Mesodermal cell (in vitro differentiated cells): Measurements from ENCODE around the gene PRIM1.

Experiments
- H3K27ac ChIP-seq: 2 replicates; pipeline ENCODE4 v1.7.0; 2013; ENCODE audit warnings: mild to moderate bottlenecking, low read depth, low read length, moderate library complexity; ENCODE audit not compliant: severe bottlenecking
- H3K36me3 ChIP-seq: 2 replicates; pipeline ENCODE4 v1.7.1; 2013; ENCODE audit warnings: mild to moderate bottlenecking, low read length, moderate library complexity; ENCODE audit not compliant: control insufficient read depth, insufficient read depth
- H3K4me1 ChIP-seq: one replicate; pipeline ENCODE4 v1.7.1; 2013; ENCODE audit warnings: mild to moderate bottlenecking, low read length; ENCODE audit not compliant: insufficient read depth, control insufficient read depth, poor library complexity, severe bottlenecking
- H3K4me3 ChIP-seq: 2 replicates; pipeline ENCODE4 v1.7.0; 2013; ENCODE audit warnings: low read length, control low read depth, mild to moderate bottlenecking; ENCODE audit not compliant: insufficient read depth, poor library complexity, severe bottlenecking; ENCODE audit errors: extremely low read depth
- H3K9me3 ChIP-seq: 2 replicates; pipeline ENCODE4 v1.7.1; 2013; ENCODE audit warnings: mild to moderate bottlenecking, low read length, moderate library complexity; ENCODE audit not compliant: control insufficient read depth
- WGBS, 2 experiments: methylation state at CpG; one replicate each; pipeline ENCODE4 v1.1.5; 2013; ENCODE audit warnings: missing lambda C conversion rate in 2 of 2; ENCODE audit not compliant: insufficient coverage in 2 of 2; 5-methylcytosine and 5-hydroxymethylcytosine counted together

The PRIM1 gene

DNA sequence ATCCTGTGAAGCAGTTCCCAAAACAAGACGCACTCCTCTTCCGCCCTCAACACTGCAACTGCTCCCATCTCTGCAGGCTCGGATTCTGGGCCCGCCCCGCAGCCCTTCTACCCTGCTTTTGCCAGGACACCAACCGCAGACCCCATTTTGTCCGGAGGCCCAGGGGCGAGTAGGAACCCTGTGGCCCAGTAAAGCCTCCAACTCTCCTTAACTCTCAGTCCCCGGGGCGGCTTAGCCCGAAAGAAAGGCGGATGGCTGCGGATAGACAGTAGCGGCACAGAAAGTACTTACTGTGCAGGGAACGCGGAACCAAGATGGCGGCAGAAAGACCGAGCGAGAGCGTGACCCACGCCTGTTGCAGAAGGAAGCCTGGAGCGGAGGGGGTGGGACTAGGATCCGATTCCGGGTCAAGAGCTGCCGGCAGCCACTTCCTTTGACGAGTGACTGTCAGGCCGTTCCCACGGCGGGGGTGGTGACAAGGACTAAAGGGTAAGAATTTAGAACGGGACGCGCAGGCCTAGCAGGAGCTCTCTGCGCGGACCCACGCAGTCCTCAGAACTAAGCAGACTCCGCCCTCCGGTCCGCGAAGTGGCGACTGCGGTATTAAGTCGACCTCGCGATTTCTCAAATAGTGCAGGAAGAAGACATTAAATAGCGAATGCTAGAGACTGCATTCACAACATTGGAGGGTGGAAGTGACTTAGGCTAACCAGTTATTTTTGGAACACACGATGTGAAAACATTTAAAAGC, 27.0 kb downstream of the PRIM1 start, which contains the start of gene NACA:
Gene NACA, minus strand, starts transcription at position 328 of the 751 bp plus-strand sequence. CDS start 778 bp downstream, outside the sequence.
- 0 to 1% methylated on average over 30 to 41 of the region's 46 CpGs for WGBS, 2 experiments
- Histone ChIP-seq H3K9me3 (no peaks in the 10 kb centered on the region), H3K36me3 (peaks cover 51% of the 10 kb centered on the region), H3K4me3 (peak within 1 kb of the TSS; percentile 99), H3K27ac (peak within 1 kb of the TSS; percentile 98), H3K4me1 (peaks cover 24% of the 10 kb centered on the region)

GRCh38 chr12:56724701-56724971, 27.5 kb downstream of the PRIM1 start:
- no peaks in the 10 kb centered on the region for H3K9me3 ChIP-seq
- H3K27ac ChIP-seq: peak overlapping the region; percentile 98
- H3K36me3 ChIP-seq: peaks cover 53% of the 10 kb centered on the region
- H3K4me1 ChIP-seq: peaks cover 24% of the 10 kb centered on the region
- 0 to 4% methylated on average over 4 to 7 of the region's 9 CpGs for WGBS, 2 experiments
- H3K4me3 ChIP-seq: peak overlapping the region; percentile 99

GRCh38 chr12:56723889-56724700, 28.0 kb downstream of the PRIM1 start:
- H3K9me3 ChIP-seq: no peaks in the 10 kb centered on the region
- peak overlapping the region; percentile 99 for H3K4me3 ChIP-seq
- 0 to 6% methylated on average over 5 to 8 of the region's 14 CpGs for WGBS, 2 experiments
- peaks cover 53% of the 10 kb centered on the region for H3K36me3 ChIP-seq
- peak overlapping the region; percentile 98 for H3K27ac ChIP-seq
- peaks cover 24% of the 10 kb centered on the region for H3K4me1 ChIP-seq

- peak overlapping the region; percentile 99 for H3K4me3 ChIP-seq
- peaks cover 60% of the 10 kb centered on the region for H3K36me3 ChIP-seq
- WGBS, 2 experiments: 75 to 83% methylated on average over 1 to 3 of the region's 3 CpGs
- H3K9me3 ChIP-seq: no peaks in the 10 kb centered on the region
- peaks cover 24% of the 10 kb centered on the region for H3K4me1 ChIP-seq
- no peak overlapping the region for H3K27ac ChIP-seq
Observed at GRCh38 chr12:56723352-56723751, 28.8 kb downstream of the PRIM1 start.

DNA sequence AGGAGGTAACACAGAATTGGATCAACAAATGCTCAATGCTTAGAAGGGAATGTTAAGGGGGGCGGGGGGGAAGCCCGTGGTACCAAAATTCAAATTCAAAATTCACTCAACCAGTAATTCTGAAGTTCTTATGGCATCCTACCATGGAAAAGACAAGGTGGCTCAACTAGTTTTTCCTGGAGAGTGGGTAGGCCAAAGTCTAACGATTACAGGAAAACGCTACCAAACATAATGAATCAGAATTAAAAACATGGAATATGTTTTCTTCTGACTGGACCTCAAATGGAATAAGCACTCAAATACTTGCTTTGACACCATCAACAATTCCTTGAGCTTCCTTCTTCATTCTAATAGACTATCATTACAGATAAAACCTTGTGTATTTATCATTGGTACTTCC, 29.3 kb downstream of the PRIM1 start:
- H3K4me3 ChIP-seq: peak overlapping the region; percentile 99
- peaks cover 24% of the 10 kb centered on the region for H3K4me1 ChIP-seq
- H3K27ac ChIP-seq: no peak overlapping the region
- no peaks in the 10 kb centered on the region for H3K9me3 ChIP-seq
- H3K36me3 ChIP-seq: peaks cover 64% of the 10 kb centered on the region
- WGBS, 2 experiments: no CpG with 5 or more reads among the region's 4 CpGs

GRCh38 chr12:56721721-56722120, 30.4 kb downstream of the PRIM1 start:
- no CpG with 5 or more reads among the region's 2 CpGs for WGBS, 2 experiments
- Histone ChIP-seq H3K4me1 (peaks cover 25% of the 10 kb centered on the region), H3K4me3 (peak overlapping the region; percentile 99), H3K36me3 (peaks cover 73% of the 10 kb centered on the region), H3K9me3 (no peaks in the 10 kb centered on the region), H3K27ac (peak overlapping the region; percentile 36)

DNA sequence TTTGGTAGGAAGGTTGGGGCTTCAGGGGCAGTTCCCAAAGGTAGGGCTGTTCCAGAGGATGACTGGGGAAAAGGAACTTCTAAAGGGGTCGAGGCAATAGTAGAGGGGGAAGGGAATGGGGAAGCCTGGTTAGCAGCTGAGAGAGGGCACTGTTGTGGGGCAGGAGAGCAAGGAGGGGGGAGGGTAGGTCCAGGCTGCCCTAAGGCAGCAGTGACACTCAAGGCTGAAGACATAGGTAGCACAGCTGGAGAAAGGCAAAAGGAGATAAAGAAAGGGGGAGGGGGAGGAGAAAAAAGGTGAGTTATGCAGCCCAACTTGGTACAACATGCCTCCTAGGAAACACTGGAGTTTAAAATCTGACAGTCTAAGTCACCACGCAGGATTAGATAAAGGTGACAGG, 30.9 kb downstream of the PRIM1 start:
- 60 to 87% methylated on average over 1 to 2 of the region's 2 CpGs for WGBS, 2 experiments
- no peak overlapping the region for H3K27ac ChIP-seq
- peaks cover 28% of the 10 kb centered on the region for H3K4me1 ChIP-seq
- no peaks in the 10 kb centered on the region for H3K9me3 ChIP-seq
- no peak overlapping the region for H3K4me3 ChIP-seq
- peaks cover 78% of the 10 kb centered on the region for H3K36me3 ChIP-seq

- H3K4me1 ChIP-seq: peaks cover 28% of the 10 kb centered on the region
- H3K36me3 ChIP-seq: peaks cover 82% of the 10 kb centered on the region
- WGBS, 2 experiments: 93% methylated on average over 1 of the region's 1 CpG; no CpG with 5 or more reads in 1 of the 2 experiments
- no peaks in the 10 kb centered on the region for H3K9me3 ChIP-seq
- no peak overlapping the region for H3K4me3 ChIP-seq
- no peak overlapping the region for H3K27ac ChIP-seq
Observed at GRCh38 chr12:56720731-56721151, 31.4 kb downstream of the PRIM1 start.

DNA sequence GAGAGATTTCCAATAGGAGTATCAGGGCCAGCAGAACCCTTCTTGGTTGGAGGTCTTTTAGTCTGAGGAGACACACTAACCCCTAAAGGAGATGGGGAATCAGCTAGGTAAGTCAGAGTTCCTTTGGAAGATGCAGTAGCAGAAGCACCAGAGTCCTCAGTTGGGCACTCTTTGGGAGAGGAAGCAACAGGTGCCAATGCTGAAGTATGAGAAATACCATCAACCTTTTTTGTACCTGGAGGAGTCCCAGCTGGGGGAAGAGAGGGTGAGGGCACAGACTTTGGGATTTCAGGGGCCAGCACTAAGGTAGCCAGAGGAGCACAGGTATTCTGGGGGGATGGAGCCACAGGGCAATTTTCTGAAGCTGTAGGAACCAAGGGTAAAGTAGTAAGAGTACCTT, 33.1 kb downstream of the PRIM1 start:
- H3K4me1 ChIP-seq: peaks cover 28% of the 10 kb centered on the region
- H3K4me3 ChIP-seq: no peak overlapping the region

GRCh38 chr12:56718636-56719035, 33.5 kb downstream of the PRIM1 start:
- H3K27ac ChIP-seq: no peak overlapping the region
- H3K4me1 ChIP-seq: peaks cover 28% of the 10 kb centered on the region
- no peaks in the 10 kb centered on the region for H3K9me3 ChIP-seq
- WGBS, 2 experiments: 89 to 98% methylated on average over 2 to 4 of the region's 4 CpGs
- H3K4me3 ChIP-seq: no peak overlapping the region
- H3K36me3 ChIP-seq: peaks cover 96% of the 10 kb centered on the region

More for the DNA sequence above, 33.1 kb downstream of the PRIM1 start:
- no peaks in the 10 kb centered on the region for H3K9me3 ChIP-seq
- H3K27ac ChIP-seq: no peak overlapping the region
- peaks cover 96% of the 10 kb centered on the region for H3K36me3 ChIP-seq

DNA sequence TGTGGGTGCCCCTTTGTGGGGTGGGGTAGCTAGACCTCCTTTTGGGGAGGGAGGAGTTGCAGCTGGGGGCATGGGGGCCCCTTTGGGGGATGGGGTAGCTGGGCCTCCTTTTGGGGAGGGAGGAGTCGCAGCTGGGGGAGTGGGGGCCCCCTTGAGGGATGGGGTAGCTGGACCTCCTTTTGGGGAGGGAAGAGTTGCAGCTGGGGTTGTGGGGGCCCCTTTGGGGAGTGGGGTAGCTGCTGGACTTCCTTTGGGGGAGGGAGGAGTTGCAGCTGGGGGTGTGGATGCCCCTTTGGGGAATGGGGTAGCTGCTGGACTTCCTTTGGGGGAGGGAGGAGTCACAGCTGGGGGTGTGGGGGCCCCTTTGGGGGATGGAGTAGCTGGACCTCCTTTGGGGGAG, 34.0 kb downstream of the PRIM1 start:
- Histone ChIP-seq H3K4me1 (peaks cover 26% of the 10 kb centered on the region), H3K27ac (no peak overlapping the region), H3K4me3 (no peak overlapping the region), H3K9me3 (no peaks in the 10 kb centered on the region), H3K36me3 (peaks cover 96% of the 10 kb centered on the region)
- no CpG with 5 or more reads among the region's 1 CpG for WGBS, 2 experiments
